ENCODE measurements around the gene GINS2.

GRCh38 chr16:85629853-85630252, 58.9 kb downstream of the GINS2 start:
- TF ChIP-seq CTCF (conservative IDR thresholded peaks at IDR 0.05; ENCODE audit: low read depth, low read length) (no peak), POLR2A (IDR thresholded peaks at IDR 0.05; ENCODE audit: low read depth, low read length) (no peak), CHD1 (IDR thresholded peaks at IDR 0.05; ENCODE audit: low read depth, low read length) (no peak), RCOR1 (IDR thresholded peaks at IDR 0.05; ENCODE audit: insufficient replicate concordance, low read length) (no peak)
